ENCODE measurements around the gene PLEKHG2.

Gene PLEKHG2

GRCh38 chr19:39407410-39407659, 5.1 kb upstream of the PLEKHG2 start:
- TF ChIP-seq CTCF (IDR thresholded peaks at IDR 0.05; ENCODE audit: borderline replicate concordance, control extremely low read depth, extremely low read depth, insufficient read depth, missing control alignments), result no peak
- no peak for DNase-seq (ENCODE audit: low spot score)
- in situ Hi-C loops (cut with MboI; ENCODE audit: low sequenced_read_pairs, unreplicated experiment), result no loop called here

GRCh38 chr19:39407660-39408391, 4.6 kb upstream of the PLEKHG2 start:
- in situ Hi-C loops (cut with MboI; ENCODE audit: low sequenced_read_pairs, unreplicated experiment), result no loop called here
- no peak for TF ChIP-seq CTCF (IDR thresholded peaks at IDR 0.05; ENCODE audit: borderline replicate concordance, control extremely low read depth, extremely low read depth, insufficient read depth, missing control alignments)
- DNase-seq (ENCODE audit: low spot score), result no peak

- DNase-seq (ENCODE audit: low spot score), result no peak
- TF ChIP-seq CTCF (IDR thresholded peaks at IDR 0.05; ENCODE audit: borderline replicate concordance, control extremely low read depth, extremely low read depth, insufficient read depth, missing control alignments), result no peak
- in situ Hi-C loops (cut with MboI; ENCODE audit: low sequenced_read_pairs, unreplicated experiment), result no loop called here
Measured at GRCh38 chr19:39408392-39409207, 3.9 kb upstream of the PLEKHG2 start.

DNA sequence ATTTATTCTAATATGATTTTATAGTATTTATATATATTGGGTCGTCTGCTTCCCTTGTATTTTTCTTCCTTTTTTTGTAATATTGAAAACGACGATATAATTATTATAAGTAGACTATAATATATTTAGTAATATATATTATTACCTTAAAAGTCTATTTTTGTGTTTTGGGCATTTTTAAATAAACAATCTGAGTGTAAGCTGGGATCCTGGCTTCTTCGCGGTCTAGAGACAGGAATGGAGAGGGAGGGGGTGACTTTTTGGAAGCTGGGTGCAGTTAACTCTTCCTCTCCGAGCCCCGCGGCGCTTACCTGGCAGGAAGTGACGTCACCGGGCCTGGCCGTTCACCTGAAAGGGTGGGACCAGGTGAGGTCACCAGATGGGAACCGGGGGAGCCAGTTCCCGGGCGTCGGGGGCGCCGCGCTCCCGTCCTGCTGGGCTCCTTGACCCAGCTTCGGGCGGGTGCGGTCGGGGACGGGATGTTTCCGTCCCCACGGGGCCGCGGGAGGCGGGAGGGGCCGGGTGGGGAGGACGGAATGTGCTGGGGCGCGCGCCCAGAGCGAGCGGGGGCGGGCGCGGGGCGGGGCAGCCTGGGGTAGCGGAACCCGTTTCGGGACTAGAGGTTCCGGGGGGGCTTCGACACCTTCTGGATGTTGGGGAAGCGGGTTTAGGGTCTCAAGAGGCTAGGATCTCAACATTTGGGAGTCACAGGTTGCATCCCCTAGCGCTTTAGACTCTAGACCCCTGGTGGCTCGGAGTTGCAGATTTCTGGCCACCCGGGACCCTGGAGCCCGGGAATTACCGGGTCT, 3.1 kb upstream of the PLEKHG2 start:
- DNase-seq (ENCODE audit: low spot score), result peak; percentile 62

DNA sequence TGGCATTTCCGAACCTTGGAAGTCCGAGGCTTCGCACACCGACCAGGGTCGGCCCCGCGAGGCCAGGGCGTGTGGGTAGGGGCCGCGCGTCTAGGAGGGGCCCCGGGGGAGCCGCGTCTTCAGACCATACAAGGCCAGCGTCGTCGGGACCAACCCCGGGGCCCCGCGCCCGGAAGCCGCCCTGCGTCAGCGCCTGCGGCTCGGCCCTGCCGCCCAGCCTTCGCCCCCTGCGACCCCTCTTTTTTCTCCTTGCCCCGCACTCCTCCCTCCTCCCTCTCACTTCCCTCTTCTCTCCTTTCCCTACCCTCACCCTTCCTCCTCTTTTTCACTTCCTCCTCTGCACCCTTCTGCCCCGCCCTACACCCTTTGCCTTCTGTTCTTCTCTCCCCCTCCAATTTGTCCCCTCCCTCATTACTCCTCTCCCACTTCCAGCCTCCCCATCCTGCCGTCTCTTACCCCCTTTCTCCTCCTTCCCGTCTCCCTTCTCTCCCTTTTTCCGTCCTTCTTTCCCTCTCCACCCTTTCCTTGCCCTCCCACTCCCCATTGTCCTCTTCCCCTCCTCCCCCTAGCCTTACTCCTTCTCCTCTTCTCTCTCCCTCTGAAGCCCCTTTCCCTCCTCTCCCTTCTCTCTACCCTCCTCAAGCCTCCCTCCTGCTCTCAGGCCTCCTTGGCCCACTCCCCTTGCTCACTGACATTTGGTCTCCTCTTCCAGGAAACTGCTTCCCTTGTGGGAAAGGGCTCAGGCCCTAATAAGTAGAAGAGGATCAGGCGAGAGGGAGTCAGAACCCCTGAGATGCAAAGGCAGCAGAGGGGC, 2.2 kb upstream of the PLEKHG2 start:
- no peak for TF ChIP-seq CTCF (IDR thresholded peaks at IDR 0.05; ENCODE audit: borderline replicate concordance, control extremely low read depth, extremely low read depth, insufficient read depth, missing control alignments)
- in situ Hi-C loops (cut with MboI; ENCODE audit: low sequenced_read_pairs, unreplicated experiment), result no loop called here
- peak; percentile 77 for DNase-seq (ENCODE audit: low spot score)

More for the DNA sequence above, 3.1 kb upstream of the PLEKHG2 start:
- in situ Hi-C loops (cut with MboI; ENCODE audit: low sequenced_read_pairs, unreplicated experiment), result no loop called here
- TF ChIP-seq CTCF (IDR thresholded peaks at IDR 0.05; ENCODE audit: borderline replicate concordance, control extremely low read depth, extremely low read depth, insufficient read depth, missing control alignments), result no peak

DNA sequence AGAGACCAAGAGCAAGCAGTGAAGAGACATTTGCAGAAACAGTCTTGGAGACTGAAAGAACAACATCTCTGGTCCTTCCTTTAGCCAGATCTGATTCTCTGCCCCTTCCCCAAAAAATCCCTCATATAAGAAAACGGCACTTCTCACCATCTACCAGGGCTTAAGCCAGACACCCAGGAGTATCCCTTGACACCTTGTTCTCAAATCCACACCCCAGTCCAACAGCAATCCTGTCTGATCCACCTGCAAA, 1.7 kb upstream of the PLEKHG2 start:
- in situ Hi-C loops (cut with MboI; ENCODE audit: low sequenced_read_pairs, unreplicated experiment), result no loop called here
- DNase-seq (ENCODE audit: low spot score), result no peak
- TF ChIP-seq CTCF (IDR thresholded peaks at IDR 0.05; ENCODE audit: borderline replicate concordance, control extremely low read depth, extremely low read depth, insufficient read depth, missing control alignments), result no peak
